DMS 273 treated with DMSO at 0.1 percent for 48 hours (cell line): ENCODE results near the gene GNAZ.
A peak's percentile ranks its signal among the peaks of the same experiment; 100 is the strongest.
"Not testable (repeated sequence)": the region's sequence is repeated elsewhere in the genome, so short reads cannot be mapped to it uniquely, and the experiment has no call there.

ENCODE experiments used
- DNase-seq: peaks from one replicate; lab custom pipeline; 2025; lab: John Stamatoyannopoulos, UW

The GNAZ gene

DNA sequence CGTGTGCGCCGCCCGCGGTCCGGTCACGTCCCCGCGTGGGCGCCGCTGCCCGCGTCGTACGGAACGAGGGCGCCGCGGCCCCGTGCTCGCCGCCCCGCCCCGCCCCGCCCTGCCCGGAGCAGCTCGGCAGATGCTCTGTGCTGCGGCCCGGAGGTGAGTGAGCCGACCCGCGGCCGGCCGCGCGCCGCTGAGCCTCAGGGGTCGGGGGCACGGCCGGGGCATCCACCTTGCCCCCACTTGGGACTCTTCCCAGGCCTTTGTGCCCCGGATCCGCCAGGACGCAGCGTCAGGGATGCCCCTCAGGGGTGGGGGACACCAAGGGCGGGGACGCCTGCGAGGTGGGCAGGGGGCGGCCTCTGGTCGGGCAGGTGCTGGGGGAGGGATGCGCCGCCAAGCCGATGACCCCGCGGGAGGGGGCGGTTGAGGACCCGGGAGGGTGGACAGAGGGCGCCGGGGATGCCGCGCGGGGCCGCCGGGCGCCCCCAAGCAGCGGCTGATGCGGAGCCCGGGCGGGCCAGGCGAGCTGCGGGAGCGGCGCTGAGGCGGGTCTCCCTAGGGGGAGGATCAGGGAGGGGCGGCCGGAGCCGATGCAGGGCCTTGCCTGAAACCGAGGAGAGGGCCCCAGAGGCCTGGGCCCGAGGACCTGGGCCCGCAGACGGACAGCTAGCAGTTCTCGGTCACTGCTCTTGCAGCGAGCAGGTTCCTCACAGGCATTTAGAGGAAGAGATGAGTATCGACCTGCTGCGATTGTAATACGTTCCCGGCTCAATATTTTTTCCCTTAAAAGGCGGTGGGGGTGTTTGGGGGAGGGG is at the start of gene GNAZ:
Gene GNAZ (plus strand): TSS at position 102 of the 812 bp plus-strand sequence. CDS start 25,177 bp downstream, outside the sequence.
- DNase-seq = no peak

DNA sequence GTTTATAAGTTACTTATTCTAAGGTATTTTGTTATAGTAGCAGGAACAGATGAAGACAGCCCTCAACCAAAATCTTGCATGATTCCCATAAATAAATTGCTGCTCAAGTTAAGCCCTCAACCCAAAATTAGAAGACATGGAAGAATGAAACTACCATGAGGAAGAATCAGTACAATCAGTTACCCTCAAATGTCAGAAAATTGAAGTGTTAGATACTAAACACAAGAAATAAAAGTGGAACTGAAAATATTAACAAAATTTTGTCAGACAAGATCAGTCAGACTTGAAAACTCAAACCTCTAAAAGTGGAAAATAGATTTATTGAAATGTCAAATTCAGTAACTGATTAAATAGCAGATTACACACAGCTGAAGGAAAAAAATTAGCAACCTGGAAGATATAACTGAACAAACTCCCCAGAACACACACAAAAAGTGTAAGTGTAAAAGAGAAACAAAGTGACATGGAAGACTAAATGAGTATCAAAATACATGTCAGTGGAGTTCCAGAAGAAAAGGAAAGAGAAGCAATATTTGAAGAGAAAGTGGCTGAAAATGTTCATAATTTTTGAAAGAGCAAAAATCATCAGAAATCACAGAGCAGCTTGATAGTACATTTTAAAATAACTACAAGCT is 49.5 kb upstream of the GNAZ start:
- DNase-seq = no peak

DNA sequence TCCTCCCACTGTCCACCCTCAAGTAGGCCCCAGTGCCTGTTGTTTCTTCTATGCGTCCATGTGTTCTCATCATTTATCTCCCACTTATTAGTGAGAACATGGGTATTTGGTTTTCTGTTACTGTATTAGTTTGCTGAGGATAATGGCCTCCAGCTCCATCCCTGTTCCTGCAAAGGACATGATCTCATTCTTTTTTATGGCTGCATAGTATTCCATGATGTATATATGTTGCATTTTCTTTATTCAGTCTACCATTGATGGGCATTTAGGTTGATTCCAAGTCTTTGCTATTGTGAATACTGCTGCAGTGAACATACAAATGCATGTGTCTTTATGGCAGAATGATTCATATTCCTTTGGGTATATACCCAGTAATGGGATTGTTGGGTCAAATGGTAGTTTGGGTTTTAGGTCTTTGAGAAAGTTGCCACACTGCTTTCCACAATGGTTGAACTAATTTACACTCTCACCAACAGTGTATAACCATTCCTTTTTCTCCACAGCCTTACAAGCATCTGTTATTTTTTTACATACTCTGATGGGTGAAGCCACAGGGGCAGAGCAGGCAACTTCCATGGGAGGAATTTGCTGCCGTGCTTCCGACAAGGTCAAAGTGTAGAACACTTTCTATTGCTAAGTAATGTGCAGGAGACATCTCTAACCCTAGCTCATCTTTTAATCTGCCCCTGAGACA is 48.5 kb upstream of the GNAZ start:
- not testable (repeated sequence) for DNase-seq

DNA sequence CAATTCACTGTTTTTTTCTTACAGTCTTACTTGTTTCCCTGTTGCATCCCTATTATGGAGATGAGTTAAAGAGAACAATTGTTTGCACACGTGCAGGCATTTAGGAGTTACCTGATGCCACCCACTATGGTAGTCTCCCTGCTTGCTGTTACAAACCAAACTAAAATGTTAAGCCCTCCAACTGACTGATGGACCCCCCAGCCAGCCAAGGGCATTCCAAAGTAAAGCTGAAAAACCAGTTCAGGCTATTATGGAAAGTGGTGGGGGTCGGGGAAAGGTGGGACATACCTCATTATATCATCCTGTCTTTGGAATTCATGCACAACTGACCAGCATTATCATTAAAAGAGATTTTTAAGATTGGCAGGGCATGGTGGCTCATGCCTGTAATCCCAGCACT is 47.0 kb upstream of the GNAZ start:
- no peak for DNase-seq

DNA sequence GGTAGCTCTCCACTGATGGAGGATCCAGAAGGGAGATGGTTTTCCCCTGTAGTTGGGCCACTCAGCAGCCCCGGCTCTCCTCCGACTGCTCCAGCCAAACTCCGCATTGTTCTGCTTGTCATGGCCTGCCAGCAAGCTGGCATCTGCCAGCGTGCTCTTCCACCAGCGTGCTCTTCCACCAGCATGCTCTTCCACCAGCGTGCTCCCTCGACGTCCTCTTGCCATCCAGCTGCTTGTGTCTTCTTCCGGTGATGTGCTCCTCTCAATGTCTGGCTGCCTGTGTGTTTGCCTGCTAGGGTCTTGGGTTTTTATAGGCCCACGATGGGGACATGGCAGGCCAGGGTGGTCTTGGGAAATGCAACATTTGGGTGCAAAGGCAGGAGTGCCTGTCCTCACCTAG is 43.5 kb upstream of the GNAZ start:
- DNase-seq = no peak

DNA sequence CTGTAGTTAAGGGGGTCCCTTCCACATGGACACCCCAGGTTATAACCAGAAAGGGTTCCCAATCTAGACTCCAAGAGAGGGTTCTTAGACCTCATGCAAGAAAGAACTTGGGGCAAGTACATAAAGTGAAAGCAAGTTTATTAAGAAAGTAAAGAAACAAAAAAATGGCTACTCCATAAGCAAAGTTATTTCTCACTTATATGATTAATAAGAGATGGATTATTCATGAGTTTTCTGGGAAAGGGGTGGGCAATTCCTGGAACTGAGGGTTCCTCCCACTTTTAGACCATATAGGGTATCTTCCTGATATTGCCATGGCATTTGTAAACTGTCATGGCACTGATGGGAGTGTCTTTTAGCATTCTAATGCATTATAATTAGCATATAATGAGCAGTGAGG is 42.5 kb upstream of the GNAZ start:
- DNase-seq = not testable (repeated sequence)

DNA sequence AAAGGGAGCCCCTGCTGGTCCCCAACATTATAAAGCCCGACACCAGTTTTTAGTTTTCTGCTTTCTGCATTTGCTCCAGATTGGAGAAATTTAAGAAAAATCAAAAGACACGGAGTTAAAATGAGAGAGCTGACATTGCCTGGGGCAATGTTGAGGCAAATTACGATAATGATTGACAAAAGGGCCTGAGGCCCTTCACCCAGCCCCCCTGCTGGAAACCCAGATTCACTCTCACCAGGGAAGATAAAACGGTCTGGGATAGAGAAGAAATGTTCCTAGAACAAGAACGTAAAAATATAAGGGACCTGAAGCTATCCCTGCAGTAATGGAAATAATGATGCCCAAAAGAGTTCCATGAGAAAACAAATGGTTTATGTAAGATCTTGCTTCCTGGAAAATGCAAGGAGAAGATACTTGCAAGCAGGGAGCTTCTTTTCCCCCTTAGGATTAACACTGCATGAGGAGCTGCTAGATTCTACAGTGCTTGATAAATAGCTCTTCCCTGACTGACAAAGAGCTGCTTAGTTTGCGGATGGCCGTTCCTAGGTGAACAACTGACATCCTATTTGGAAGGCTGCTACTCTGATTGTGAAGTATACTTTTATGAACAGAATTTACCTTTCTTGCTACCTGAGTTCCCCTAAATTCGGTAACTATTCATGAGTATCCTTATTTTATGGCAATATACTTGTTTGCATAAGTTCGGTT is 40.6 kb upstream of the GNAZ start:
- no peak for DNase-seq

DNA sequence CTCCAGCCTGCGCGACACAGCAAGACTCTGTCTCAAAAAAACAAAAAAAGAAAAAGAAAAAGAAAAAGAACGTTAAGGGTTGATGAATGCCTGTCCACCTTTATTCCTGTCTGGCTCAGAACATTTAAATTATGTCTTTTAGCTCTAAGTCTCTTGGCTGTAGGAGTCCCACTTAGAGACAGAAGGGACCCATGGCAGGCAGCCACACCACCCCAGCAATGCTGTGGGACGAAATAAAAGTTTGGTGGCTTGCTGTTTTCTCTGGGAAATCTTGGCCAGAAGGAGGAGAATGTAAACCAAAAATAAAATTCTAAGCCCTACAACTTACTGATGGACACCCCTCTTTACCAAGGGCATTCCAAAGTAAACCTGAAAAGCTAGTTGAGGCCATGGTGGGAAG is 38.9 kb upstream of the GNAZ start:
- DNase-seq = no peak

DNA sequence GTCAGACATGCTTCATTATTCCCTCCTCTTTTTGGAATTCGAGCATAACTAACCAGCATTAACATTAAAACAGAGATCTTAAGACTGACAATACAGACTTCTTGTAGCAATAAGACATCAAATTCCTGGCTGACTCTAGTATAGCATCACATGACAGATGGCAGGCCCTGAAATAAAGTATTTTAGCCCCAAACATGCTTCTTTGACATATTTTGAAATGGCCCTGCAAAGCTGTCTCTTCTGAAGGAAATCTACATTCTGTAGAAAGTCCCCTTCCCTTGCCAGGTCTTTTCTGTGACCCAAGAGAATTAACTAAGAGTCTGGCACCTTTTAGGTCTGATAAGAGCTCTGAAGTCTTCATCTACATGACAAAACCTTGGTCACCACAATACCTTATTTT is 38.5 kb upstream of the GNAZ start:
- no peak for DNase-seq

DNA sequence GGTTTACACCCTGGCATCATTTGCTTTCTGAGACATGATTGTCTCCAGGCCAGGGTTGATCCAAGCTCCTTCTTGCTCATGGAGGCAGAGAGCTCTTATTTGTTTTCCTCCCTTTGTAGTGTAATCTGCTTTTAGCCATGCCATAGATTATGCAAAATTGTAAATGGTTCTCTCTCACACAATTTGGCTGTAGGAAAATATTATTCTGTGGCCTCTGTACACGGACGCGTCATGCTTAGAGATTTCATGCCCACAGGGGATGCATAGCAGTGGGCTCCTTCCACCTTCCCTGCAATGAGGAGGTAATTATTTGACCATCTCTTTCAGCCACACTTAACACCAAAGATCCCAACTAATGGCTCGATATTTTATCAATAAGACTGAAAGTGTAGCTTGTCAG is 37.7 kb upstream of the GNAZ start:
- DNase-seq = no peak

DNA sequence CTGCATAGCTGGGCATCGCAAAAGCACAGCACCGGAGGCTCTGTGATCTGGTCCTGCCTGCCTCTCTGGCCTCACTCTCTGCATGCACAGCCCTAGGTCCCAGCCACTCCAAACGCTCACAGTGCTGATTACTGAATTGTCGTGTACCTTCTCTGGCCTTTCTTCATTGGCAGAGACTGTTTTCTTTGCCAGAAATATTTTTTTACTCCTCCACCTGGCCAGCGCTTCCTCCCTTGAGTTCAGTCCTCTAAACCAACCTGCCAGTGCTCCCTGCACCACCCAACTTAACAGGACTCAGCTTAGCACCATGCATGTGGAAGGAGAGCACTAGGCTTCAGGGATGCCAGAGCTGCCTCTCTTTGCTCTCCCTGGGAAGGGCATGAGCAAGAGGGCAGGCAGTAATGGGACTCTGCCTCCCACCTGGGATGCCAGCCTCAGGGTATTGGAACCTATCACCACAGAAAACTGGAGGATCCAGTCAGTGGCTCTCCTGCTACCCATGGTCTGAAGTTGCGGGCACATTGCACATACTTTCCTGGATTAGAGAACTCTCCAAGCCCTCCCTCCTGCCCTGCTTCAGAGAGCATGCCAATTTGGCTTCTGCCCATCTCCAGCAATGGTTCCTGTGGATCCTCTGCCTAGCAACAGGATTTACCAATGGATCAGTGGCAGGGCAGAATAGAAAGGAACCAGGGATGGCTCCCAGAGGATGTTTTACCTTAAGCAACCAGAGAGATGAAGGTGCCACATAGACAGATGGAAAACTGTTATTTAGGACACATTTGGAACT is 37.0 kb upstream of the GNAZ start:
- DNase-seq = no peak

DNA sequence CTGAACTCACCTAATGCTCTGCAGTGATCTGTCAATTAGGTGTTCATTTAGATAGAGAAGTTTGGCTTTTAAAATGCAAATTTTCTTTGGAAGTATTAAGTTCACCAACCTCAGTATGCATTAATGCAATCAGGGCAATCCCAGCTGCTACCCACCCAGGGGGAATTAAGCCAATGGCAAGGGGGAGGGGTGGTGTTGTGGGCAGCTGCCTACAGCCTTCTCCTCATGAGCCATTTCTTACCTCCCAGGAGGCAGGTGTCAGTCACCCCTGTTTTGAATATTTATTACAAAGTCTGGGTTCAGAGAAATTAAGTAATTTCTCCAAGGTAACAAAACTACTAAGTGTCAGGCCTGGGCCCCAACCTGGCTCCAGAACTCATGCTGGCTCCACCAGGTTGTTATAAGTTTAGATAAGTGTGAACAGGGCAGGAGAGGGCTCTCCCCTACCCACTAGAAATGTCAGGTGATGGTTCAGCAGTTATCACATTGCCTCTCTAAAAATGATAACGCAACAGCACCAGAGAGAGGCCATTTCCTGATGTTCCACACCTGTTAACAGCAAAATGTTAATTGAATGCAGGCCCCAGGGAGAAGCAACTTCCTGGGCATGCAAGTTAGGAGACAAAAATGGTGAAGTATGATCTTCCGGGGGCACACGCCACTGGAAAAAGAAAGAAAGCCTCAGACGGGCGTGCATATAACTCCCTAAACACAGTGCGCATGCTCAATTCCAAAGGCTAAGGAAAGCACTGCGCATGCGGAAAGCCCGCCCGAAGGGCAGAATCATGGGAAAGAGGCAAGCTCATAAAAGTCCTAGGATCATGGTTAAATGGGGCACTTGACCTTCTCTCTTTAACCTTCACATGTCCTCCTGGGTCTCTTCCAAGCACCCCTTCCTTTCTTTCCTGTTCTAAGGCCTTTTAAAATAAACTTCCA is 35.4 kb upstream of the GNAZ start:
- no peak for DNase-seq

DNA sequence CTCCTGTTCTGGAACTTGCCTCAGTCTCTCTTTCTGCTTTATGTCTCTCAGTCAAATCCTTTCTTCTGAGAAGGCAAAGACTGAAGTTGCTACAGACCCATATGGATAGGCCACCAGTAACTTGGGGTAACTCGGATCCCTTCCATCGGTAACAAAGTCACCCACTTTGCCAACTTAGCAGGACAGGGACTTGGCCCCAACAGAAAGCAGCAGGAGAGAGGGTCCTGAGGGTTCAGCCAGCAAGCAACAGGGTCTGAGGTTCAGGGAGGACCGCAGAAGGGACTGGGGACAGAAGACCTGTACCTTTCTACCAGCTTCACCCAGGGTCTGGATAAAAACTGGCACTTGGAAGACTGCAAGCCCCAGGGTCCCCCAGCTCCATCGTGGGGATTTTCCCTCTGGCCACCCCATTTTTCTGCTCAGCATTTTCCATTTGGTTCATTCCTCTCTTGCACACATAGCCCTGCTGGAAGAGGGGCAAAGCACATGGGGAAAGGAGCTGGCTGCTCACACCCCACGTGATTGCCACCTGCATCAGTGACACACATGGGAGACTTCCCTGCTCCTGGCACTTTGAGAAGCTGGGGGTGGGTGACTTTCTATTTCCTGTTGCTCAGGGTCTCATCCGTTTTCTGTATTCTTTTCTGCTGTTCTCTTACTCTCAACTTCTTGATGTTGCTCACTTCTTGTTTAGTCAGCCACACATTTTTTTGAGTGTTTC is 34.6 kb upstream of the GNAZ start:
- no peak for DNase-seq

DNA sequence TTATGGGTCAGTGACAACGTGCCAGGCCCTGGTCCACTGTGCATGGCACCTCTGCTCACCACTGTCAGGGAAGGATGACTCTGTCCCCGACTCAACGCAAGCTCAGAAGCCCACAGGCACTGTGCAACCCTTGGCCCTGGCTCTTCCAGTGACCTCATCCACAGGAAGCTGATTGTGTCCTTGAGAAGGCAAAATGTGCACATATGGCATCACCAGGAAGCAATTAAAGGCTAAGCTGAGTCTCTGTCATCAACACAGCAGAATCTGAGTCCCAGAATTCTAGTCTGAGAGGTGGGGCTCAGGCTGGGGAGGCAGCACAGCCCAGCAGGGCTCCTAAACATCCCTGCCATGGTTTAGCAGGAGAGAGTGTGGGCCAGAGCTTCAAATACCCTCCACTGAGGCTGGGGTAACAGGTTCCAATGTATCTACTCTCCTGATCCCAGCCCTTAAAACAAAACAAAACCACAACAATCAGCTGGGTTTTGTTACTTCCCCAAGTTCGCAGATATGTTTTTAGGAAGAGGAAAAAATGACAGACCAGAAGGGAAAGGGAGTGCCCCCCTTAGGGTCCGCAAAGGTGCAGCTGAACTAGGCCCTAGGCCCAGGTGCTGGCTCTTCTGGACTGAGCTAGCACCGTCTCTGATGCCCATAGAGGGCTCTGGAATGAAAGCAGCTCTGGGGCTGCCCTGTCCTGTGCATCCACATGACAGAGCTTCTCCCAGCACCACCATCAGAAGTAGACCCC is 33.5 kb upstream of the GNAZ start:
- DNase-seq = peak; percentile 25

DNA sequence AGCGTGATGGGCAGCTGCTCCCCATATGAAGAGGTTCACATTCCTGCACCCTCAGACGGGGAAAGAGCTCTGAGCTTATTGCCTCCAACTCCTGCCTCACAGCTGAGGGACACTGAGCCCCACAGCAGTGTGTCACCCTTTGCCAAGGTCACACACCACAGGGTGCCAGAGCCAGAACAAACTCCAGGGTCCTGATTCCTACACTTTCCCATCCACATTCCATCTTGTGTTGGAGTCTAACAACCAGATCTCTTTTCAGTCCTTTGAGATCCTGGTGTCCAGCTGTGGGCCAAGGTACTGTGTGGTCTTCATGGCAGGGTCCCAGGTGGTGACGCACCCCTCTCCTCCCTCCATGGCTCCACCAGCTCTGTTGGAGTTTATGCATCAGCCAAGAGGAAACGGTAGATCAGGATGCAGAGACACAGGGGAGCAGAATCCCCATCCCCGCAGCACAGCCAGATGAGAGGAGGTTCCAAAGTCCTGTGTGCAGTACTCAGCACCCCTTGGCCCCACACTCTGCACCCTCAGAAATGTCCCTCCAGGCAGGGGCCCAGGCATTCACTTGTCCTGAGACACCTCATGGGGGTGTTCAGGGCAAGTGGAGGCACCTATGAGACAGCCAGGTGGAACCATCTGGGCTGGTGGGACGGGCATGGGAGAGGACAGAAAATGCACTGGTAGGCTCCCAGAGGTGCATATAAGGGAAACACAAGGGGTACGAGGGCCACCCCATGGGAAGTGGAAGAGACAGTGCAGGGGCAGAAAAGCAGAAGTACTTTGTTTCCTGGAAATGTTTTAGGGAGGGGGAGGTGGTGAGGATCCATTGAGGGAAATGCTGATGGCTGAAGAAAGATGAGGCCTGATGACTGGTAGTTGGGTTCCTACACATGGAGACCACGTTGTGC is 32.6 kb upstream of the GNAZ start:
- DNase-seq = no peak

DNA sequence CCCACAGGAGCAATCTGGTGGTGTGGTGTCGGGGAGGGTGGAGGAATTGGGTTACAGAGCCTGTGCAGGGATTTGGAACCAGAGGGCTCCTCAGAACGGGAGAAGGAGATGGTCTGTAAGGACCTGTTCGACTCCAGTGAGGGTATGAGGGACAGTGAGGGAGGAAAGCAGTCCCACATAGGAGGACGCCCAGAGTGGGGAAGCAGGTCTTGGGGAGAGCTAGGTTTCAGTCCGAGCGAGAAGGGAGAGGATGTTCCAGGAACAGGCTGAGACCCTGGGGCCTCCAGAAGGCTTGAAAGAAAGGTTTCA is 32.0 kb upstream of the GNAZ start:
- DNase-seq = no peak

DNA sequence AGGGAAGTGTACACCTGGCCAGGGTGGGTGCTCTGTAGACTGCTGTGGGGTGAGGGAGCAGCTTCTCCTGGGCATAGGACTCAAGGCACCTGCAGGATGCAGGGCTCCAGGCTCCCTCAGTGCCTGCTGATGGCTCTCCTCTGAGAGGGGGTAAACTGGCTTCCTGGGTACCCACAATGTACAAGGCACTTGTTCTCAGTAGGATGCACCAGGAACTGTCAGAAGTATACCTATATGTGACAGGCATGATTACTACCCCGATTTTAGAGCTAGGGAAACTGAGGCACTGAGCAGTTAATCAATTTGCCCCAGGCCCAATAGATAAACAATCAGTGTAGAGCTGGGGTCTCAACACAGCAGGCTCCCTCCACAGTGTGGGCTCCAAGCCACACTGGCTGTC is 31.4 kb upstream of the GNAZ start:
- DNase-seq = no peak

DNA sequence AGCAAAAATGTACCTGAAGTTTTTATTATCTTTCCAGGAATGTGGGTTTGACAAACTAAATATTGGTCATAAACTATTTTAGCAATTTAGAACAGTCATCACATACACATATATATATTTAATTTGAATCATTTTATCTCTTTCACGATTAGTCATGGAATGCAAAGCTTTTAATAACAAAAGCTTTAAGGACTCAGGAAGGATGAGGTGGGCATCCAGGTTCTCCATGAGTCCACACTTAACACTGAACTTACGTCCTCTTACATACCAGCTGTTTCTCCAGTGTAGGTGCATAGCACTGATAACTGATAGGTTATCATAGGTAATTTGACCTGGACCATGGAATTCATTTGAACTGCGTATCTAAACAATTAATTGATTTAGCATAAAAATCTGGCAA is 28.1 kb upstream of the GNAZ start:
- no peak for DNase-seq
